ENCODE measurements around the gene PSMB2. TPM values are rescaled to one million over a fixed set of nuclear protein-coding genes. Genes with fewer than 3 reads are reported as not detected.

Gene PSMB2
- total RNA-seq, 1 donor from 2014 or later: 39.3 TPM

- no peak overlapping the region for H3K4me3 ChIP-seq
- TF ChIP-seq POLR2AphosphoS5 (IDR thresholded peaks at IDR 0.05; ENCODE audit: insufficient read depth in 1 of 2, low read depth in 1 of 2): no peak
- TF ChIP-seq, protein P1, sequence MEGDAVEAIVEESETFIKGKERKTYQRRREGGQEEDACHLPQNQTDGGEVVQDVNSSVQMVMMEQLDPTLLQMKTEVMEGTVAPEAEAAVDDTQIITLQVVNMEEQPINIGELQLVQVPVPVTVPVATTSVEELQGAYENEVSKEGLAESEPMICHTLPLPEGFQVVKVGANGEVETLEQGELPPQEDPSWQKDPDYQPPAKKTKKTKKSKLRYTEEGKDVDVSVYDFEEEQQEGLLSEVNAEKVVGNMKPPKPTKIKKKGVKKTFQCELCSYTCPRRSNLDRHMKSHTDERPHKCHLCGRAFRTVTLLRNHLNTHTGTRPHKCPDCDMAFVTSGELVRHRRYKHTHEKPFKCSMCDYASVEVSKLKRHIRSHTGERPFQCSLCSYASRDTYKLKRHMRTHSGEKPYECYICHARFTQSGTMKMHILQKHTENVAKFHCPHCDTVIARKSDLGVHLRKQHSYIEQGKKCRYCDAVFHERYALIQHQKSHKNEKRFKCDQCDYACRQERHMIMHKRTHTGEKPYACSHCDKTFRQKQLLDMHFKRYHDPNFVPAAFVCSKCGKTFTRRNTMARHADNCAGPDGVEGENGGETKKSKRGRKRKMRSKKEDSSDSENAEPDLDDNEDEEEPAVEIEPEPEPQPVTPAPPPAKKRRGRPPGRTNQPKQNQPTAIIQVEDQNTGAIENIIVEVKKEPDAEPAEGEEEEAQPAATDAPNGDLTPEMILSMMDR (IDR thresholded peaks at IDR 0.05): no peak
- no peak for TF ChIP-seq POLR2A (IDR thresholded peaks at IDR 0.05)
- intact Hi-C loops (cut with DNase I): no loop called here
- H3K27ac ChIP-seq: no peak overlapping the region
- no peaks in the 10 kb centered on the region for H3K27me3 ChIP-seq
- H3K36me3 ChIP-seq: no peaks in the 10 kb centered on the region
- no peaks in the 10 kb centered on the region for H3K9me3 ChIP-seq
- no peak for DNase-seq (ENCODE audit: extremely low spot score in 2 of 2)
- H3K4me1 ChIP-seq: no peaks in the 10 kb centered on the region
Measured at GRCh38 chr1:35680271-35680670, 38.9 kb upstream of the PSMB2 start.

GRCh38 chr1:35675773-35676172, 34.4 kb upstream of the PSMB2 start:
- no peaks in the 10 kb centered on the region for H3K4me1 ChIP-seq
- H3K36me3 ChIP-seq: no peaks in the 10 kb centered on the region
- H3K27me3 ChIP-seq: no peaks in the 10 kb centered on the region
- no peak for TF ChIP-seq POLR2A (IDR thresholded peaks at IDR 0.05)
- TF ChIP-seq, protein P1 (IDR thresholded peaks at IDR 0.05): no peak
- TF ChIP-seq POLR2AphosphoS5 (IDR thresholded peaks at IDR 0.05; ENCODE audit: insufficient read depth in 1 of 2, low read depth in 1 of 2): no peak
- DNase-seq (ENCODE audit: extremely low spot score in 2 of 2): no peak
- H3K9me3 ChIP-seq: no peaks in the 10 kb centered on the region
- intact Hi-C loops (cut with DNase I): no loop called here
- no peak overlapping the region for H3K27ac ChIP-seq
- H3K4me3 ChIP-seq: no peak overlapping the region

DNA sequence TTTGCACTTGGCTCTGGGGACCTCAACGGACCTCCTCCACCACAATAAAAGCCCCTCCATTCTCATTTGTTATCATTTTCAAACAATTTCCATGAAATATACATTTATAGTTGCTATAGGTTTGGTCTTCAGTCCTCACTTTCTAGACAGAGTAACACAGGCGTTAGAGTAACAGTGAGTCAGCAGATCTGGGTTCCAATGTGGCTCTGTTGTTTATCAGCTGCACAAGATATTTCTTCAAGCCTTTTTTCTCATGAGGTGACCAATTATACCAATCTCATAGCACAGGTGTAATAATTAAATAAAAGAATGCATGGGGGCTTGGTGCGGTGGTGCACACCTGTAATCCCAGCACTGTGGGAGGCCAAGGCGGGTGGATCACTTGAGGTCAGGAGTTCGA, 32.8 kb upstream of the PSMB2 start:
- H3K9me3 ChIP-seq: no peaks in the 10 kb centered on the region
- no peak for DNase-seq (ENCODE audit: extremely low spot score in 2 of 2)
- intact Hi-C loops (cut with DNase I): no loop called here
- no peaks in the 10 kb centered on the region for H3K36me3 ChIP-seq
- no peak overlapping the region for H3K27ac ChIP-seq
- H3K27me3 ChIP-seq: no peaks in the 10 kb centered on the region
- H3K4me3 ChIP-seq: no peak overlapping the region
- no peaks in the 10 kb centered on the region for H3K4me1 ChIP-seq
- no peak for TF ChIP-seq POLR2AphosphoS5 (IDR thresholded peaks at IDR 0.05; ENCODE audit: insufficient read depth in 1 of 2, low read depth in 1 of 2)
- no peak for TF ChIP-seq POLR2A (IDR thresholded peaks at IDR 0.05)
- TF ChIP-seq, protein P1 (IDR thresholded peaks at IDR 0.05): no peak

DNA sequence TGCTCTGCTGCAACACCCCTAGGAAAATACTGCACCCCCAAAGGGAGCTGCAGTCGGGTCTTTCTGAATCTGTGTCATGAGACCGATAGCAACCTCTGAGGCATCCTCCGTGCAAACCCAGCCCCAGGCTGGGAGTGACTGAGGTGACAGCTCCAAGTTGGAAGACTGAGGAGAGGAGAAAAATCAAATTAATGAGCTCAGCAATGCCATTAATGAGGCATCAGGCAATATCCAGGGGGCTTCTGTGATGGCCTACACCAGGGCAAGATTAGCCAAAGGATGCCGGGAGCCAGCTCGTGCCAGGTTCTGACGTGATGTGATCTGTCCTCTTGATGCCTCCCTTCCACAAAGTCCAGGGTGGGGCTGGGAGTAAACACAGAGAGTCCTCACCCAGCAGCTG, 30.8 kb upstream of the PSMB2 start:
- no peaks in the 10 kb centered on the region for H3K9me3 ChIP-seq
- H3K4me1 ChIP-seq: no peaks in the 10 kb centered on the region
- H3K4me3 ChIP-seq: no peak overlapping the region
- no peaks in the 10 kb centered on the region for H3K36me3 ChIP-seq
- H3K27ac ChIP-seq: no peak overlapping the region
- H3K27me3 ChIP-seq: no peaks in the 10 kb centered on the region
- intact Hi-C loops (cut with DNase I): no loop called here
- no peak for DNase-seq (ENCODE audit: extremely low spot score in 2 of 2)
- no peak for TF ChIP-seq POLR2A (IDR thresholded peaks at IDR 0.05)
- TF ChIP-seq, protein P1 (IDR thresholded peaks at IDR 0.05): no peak
- TF ChIP-seq POLR2AphosphoS5 (IDR thresholded peaks at IDR 0.05; ENCODE audit: insufficient read depth in 1 of 2, low read depth in 1 of 2): no peak

GRCh38 chr1:35668506-35668905, 27.2 kb upstream of the PSMB2 start:
- DNase-seq (ENCODE audit: extremely low spot score in 2 of 2): no peak
- no peak for TF ChIP-seq POLR2AphosphoS5 (IDR thresholded peaks at IDR 0.05; ENCODE audit: insufficient read depth in 1 of 2, low read depth in 1 of 2)
- no peak for TF ChIP-seq POLR2A (IDR thresholded peaks at IDR 0.05)
- TF ChIP-seq, protein P1 (IDR thresholded peaks at IDR 0.05): no peak
- Histone ChIP-seq H3K9me3 (no peaks in the 10 kb centered on the region), H3K27me3 (no peaks in the 10 kb centered on the region), H3K4me1 (no peaks in the 10 kb centered on the region), H3K36me3 (no peaks in the 10 kb centered on the region), H3K4me3 (no peak overlapping the region), H3K27ac (no peak overlapping the region)
- intact Hi-C loops (cut with DNase I): no loop called here
